SH-SY5Y (cell line): ENCODE measurements around the gene NOL4L.

Experiments used
- GATA2 ChIP-seq: IDR thresholded peaks from 2 replicates; pipeline ENCODE4 v1.6.1; 2011; ENCODE audit warnings: mild to moderate bottlenecking, low read depth, low read length
- GATA3 ChIP-seq: IDR thresholded peaks from 2 replicates; pipeline ENCODE4 v1.6.1; 2011; ENCODE audit warnings: low read depth, mild to moderate bottlenecking, low read length, moderate library complexity

Gene NOL4L

DNA sequence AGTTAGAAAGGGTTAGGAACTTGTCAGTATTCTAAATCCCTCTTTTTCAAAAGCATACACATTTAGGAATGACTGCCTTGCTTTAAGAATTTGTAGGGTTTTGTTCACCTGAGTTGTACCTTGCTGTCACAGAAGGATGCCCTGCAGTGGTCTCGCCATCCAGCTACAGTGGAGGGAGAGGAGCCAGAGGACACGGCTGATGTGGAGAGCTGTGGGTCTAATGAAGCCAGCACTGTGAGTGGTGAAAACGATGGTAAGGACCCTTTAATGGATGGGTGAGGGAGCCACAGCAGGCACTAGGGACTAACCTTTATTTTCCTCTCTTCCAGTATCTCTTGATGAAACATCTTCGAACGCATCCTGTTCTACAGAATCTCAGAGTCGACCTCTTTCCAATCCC, 157.1 kb downstream of the NOL4L start:
- TF ChIP-seq GATA3: no peak
- no peak for TF ChIP-seq GATA2

DNA sequence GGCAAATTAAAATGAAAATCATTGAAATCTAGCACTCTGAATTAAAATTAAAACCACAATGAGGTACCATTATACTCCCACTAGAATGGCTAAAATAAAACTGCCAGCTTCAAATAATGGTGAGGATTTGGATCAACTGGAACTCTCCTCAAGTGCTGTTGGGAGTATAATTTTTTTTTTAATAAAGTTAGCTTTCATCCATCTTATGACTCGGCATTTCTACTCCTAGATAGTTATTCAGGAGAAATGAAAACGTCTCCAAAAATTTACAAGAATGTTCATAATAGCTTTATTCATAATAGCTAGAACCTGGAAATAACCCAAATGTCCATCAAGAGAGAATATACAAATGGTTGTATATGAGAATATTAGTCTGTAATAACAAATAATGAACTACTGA, 163.8 kb downstream of the NOL4L start:
- TF ChIP-seq GATA3 (no peak), GATA2 (no peak)

DNA sequence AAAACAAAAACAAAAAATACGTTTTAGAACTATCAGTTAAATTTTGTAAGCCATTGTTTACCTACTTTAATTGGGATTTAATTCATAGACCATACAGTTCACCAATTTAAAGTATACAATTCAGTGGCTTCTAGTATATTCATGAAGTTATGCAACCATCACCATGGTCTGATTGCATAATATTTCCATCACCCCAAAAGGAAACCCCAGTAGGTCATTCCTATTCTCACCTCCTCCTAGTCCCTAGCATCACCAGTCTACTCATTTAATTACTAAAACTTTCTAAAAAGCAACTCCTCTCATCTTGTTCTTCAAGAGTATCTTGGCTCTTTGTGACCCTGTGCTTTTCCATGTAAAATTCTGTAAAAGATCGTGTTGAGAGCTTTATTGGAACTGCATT, 166.8 kb downstream of the NOL4L start:
- TF ChIP-seq GATA3: no peak
- no peak for TF ChIP-seq GATA2

DNA sequence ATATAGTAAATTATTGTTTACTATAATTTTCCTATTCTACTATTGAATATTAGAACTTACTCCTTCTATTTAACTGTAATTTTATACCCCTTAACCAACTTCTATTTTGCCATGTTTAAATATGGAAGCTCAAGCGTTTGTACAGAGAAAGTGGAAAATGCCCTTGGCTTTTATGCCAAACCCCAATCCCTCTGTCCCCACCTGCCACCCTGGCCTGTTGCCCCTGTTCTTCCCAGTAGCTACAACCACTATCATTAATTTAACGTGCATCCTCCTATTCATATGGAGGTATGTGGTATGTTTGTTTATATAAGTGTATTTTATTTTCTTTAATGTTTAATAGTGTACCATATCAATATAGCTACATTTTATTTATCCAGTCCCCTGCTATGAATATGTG, 168.9 kb downstream of the NOL4L start:
- TF ChIP-seq GATA2 (no peak), GATA3 (no peak)

DNA sequence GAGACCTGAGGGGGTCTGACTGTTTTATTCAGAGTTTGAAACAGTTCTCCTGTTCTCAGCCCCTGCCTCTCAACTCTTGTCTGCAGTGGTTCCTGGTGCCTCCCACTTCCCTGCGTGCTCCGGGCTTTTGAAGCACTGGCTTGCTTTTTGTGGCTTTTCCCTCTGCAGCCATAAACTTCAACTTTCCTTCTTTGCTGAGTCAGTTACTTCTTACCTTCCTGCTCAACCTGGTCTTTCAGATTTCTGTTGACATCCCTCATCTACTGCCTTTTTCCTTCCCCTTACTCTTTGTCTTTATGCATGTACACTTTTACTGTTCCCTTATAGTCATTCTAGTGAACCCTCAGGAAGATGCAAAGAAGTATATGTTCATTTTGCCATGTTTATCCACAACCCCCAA, 169.6 kb downstream of the NOL4L start:
- TF ChIP-seq GATA2: no peak
- no peak for TF ChIP-seq GATA3

DNA sequence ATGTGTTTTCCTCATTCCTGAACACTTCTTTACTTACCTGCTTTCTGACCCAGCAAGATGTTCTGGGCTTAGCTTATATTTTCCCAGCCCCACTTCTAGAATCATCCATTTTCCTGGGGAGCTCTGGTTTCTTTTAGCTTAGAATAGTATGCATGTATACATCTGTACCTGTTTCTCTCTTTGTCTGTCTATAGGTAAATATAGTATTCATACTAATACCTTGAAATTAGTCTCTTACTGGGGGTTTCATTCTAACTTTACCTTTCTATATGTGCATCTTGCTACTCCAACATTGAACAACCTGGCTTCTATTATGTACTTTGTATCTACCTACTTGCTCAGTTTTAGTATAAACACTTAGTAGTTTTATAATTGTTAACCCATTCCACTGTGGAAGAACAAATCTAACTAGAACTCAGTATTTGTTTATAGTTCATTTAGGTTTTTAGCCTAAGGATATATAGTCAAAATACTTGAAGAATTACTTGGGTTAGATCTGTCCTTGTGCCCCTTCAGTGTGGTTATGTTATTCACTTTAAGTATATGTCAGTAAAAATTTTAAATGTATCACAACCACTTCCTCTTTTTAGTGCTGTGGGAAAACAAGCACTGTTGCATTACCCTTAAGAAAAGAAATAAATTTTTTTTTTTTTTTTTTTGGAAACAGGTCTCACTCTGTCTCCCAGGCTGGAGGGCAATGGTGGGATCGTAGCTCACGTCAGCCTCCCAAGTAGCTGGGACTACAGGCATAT, 173.0 kb downstream of the NOL4L start:
- TF ChIP-seq GATA2 (no peak), GATA3 (no peak)

DNA sequence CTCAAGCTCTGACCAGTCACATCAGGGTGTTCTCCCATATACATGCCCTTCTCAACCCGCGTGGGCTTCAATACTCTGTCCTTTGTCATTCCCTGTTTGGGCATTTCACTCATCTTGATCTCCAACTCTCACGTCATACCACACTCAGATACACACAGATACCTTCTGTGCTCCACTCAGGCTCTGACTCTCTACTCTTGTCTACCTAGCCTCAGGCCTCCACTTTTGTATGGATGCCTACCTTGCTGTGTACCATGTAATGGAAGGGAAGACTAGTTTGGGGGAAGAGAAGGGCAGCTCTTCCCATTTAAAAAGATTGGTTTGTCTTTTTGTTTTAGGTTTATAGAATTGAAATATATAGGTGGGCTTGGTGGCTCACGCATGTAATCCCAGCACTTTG, 178.4 kb downstream of the NOL4L start:
- TF ChIP-seq GATA2: no peak
- TF ChIP-seq GATA3: no peak

DNA sequence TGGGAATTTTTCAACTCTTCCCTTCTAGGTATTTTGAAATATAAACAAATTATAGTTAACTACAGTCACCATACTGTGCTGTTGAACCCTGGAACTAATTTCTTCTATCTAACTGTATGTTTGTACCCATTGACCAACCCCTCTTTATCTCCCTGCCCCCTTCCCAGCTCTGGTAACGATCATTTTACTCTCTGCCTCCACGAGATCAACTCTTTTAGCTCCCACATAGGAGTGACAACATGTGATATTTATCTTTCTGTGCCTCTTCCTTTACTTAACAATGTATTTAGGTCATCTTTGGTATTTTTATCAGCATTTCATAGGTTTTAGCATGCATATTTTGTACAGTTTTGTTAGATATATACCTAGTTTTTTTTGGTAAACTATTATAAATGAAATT, 181.1 kb downstream of the NOL4L start:
- TF ChIP-seq GATA2 (no peak), GATA3 (no peak)

DNA sequence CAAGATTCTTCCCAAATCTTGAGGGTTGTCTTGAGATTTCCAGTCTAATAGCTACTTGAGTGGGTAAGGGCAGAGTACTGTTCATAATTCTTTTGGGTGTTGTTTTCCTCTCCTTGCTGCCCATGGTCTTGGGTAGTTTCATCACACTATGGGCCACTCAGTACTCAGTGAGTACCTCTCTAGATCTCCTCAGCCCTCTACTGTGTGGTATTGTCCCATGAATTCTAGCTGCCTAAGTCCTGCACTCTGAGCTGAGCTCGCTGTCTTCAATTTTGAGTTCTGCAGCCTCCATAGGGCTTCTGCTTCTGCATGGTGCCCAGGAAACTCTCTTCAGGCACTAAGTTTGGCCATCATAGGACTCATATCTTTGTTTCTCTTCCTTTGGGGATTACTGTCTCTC, 184.7 kb downstream of the NOL4L start:
- TF ChIP-seq GATA2 (no peak), GATA3 (no peak)

DNA sequence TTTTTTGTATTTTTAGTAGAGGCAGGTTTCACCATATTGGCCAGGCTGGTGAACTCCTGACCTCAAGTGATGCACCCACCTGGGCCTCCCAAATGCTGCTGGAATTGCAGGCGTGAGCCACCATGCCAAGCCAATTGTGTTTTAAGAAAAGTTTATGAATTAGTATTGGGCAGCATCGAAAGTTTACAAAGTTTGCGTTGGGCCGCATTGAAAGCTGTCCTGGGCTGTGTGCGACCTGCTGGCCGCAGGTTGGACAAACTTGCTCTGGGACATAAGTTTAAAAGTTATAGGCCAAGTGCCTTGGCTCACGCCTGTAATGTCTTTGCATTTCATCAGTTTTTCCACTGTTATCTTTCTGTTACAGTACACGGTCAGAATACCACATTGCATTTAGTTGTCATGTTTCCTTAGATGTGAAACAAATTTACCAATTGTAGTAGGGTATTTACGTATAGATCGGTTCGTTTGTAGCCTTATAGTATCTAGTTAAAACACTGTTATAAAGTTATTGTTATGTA, 187.5 kb downstream of the NOL4L start:
- TF ChIP-seq GATA2 (no peak), GATA3 (no peak)

DNA sequence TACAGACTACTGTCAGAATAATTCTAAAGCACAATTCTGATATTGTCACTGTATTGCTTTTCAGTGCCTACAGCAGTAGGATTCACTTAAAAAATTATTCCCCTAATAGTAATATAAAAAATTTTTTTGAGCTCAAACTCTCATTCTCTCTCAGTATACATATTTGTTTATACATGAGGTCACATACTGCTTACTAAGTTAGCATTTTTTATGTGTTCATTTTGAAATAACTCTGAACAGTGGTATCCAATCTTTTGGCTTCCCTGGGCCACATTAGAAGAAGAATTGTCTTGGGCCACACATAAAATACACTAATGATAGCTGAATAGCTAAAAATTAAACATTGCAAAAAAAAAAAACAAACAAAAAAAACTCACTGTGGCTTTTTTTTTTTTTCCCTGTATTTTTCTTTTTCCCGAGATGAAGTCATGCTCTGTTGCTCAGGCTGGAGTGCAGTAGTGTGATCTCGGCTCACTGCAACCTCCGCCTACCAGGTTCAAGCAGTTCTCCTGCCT, 188.4 kb downstream of the NOL4L start:
- TF ChIP-seq GATA2: no peak
- TF ChIP-seq GATA3: no peak

DNA sequence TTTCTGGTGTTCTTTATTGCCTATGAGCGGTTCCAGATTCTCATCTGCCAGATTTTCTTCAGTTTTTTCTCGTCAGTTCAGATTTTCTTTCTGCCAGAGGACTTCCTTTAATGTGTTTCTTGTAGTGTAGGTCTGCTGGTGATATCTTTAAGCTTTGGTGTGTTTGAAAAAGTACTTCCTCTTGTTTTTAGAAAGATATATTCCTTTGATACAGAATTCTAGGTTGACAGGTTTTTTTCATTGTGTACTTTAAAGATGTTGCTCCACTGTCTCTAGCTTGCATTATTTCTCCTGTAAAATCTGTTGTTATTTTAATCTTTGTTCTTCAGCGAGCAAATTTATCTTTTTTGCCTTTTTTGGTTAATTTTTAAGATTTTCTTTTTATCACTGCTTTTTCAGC, 190.1 kb downstream of the NOL4L start:
- TF ChIP-seq GATA2 (no peak), GATA3 (no peak)
